HepG2 (cell line): ENCODE measurements around the gene PREX1. TPM values are rescaled to one million over a fixed set of nuclear protein-coding genes. Genes with fewer than 3 reads are reported as not detected.

Source experiments
- ATAC-seq: fragments of 200-7000 bp; cut with Tn5 transposase; 3 replicates; pipeline ENCODE4 v1.9.1; 2020; ENCODE audit warnings: mild to moderate bottlenecking, moderate library complexity
- BruUV-seq: library from RNA; stranded (reverse); fragments of 400-500 nt; replicated peaks from 2 replicates; lab custom pipeline; 2021; lab: Mats Ljungman, UMichigan
- CTCF ChIA-PET: fragments of 300-600 bp; formaldehyde crosslinking; extraction: SDS; loops from one replicate; lab custom pipeline; 2021; ENCODE audit warnings: low total read pairs, inconsistent platforms, low intra/inter-chr PET ratio; lab: Yijun Ruan, JAX
- POLR2A ChIA-PET: fragments of 350-600 bp; sonication (Branson Sonifier 250); formaldehyde crosslinking; loops from one replicate; lab custom pipeline; 2020; ENCODE audit warnings: antibody characterized with exemption, inconsistent platforms; lab: Yijun Ruan, JAX
- DNase-seq: peaks from one replicate; pipeline ENCODE4 v3.0.0-alpha.2; 2015; ENCODE audit warnings: low spot score
- FAIRE-seq: peaks from 3 replicates; lab custom pipeline; 2011; peaks lifted over from hg19 to GRCh38; lab: Jason Lieb, UNC
- H2AFZ ChIP-seq: one replicate; pipeline ENCODE4 v1.6.1; 2011; ENCODE audit warnings: low read length, inconsistent platforms
- H3K27ac ChIP-seq: fragments of 300-600 bp; 3 replicates; pipeline ENCODE4 v1.8.0; 2011; ENCODE audit warnings: mixed run types, mild to moderate bottlenecking, mixed read lengths, low read length, inconsistent platforms; ENCODE audit not compliant: insufficient read depth; ENCODE audit errors: extremely low read length
- H3K27me3 ChIP-seq, 2 experiments: fragments of 200-600 bp in 1 of 2; 2 replicates in 1 of 2; 3 replicates in 1 of 2; pipeline versions ENCODE4 v1.6.0 to v1.8.0; 2011; ENCODE audit warnings: low read length in 2 of 2, mild to moderate bottlenecking in 2 of 2, moderate library complexity in 2 of 2, inconsistent platforms in 1 of 2; ENCODE audit not compliant: insufficient read depth in 2 of 2, control insufficient read depth in 1 of 2
- H3K36me3 ChIP-seq, 2 experiments: fragments of 200-600 bp in 1 of 2; replicated peaks in 1 of 2; 2 replicates in 1 of 2; 3 replicates in 1 of 2; pipeline versions ENCODE4 v1.5.1 to v1.8.0; 2011; ENCODE audit warnings: low read length in 2 of 2, inconsistent platforms in 1 of 2; ENCODE audit not compliant: insufficient read depth in 2 of 2, control insufficient read depth in 1 of 2
- H3K4me1 ChIP-seq: 2 replicates; pipeline ENCODE4 v1.5.1; 2012; ENCODE audit warnings: low read length, inconsistent platforms; ENCODE audit not compliant: insufficient read depth
- H3K4me2 ChIP-seq: 2 replicates; pipeline ENCODE4 v1.6.0; 2011; ENCODE audit warnings: low read depth, low read length, inconsistent platforms
- H3K4me3 ChIP-seq, 3 experiments: fragments of 200-600 bp in 1 of 3; sonication (generic), shearing (Covaris generic) in 1 of 3; replicated peaks in 1 of 3; 2 replicates each; pipeline ENCODE4 v1.5.1; 2011 to 2016; ENCODE audit warnings: low read length in 3 of 3, inconsistent platforms in 2 of 3, low read depth in 2 of 3, mild to moderate bottlenecking in 2 of 3, control low read depth in 1 of 3, mixed read lengths in 1 of 3; ENCODE audit not compliant: insufficient read depth in 1 of 3
- H3K79me2 ChIP-seq: one replicate; pipeline ENCODE4 v1.6.1; 2011; ENCODE audit warnings: low read length, inconsistent platforms; ENCODE audit not compliant: insufficient read depth
- H3K9ac ChIP-seq: 2 replicates; pipeline ENCODE4 v1.6.0; 2011; ENCODE audit warnings: mild to moderate bottlenecking, low read depth, low read length, inconsistent platforms; ENCODE audit not compliant: insufficient read depth
- H3K9me3 ChIP-seq: 2 replicates; pipeline ENCODE4 v1.5.1; 2012; ENCODE audit warnings: mild to moderate bottlenecking, low read length
- H4K20me1 ChIP-seq: 2 replicates; pipeline ENCODE4 v1.6.0; 2011; ENCODE audit warnings: inconsistent platforms, mild to moderate bottlenecking, low read length, moderate library complexity; ENCODE audit not compliant: insufficient read depth
- BORCS8-MEF2B ChIP-seq: sonication (generic); formaldehyde crosslinking; IDR thresholded peaks from 2 replicates; pipeline ENCODE4 v1.8.0; 2022; ENCODE audit warnings: mild to moderate bottlenecking, missing genetic modification reagents
- BRCA1 ChIP-seq: sonication (generic); formaldehyde crosslinking; IDR thresholded peaks from 2 replicates; pipeline ENCODE4 v1.4.0; 2020; ENCODE audit warnings: missing genetic modification reagents
- DDIT3 ChIP-seq: sonication (generic); formaldehyde crosslinking; IDR thresholded peaks from 2 replicates; pipeline ENCODE4 v1.4.0; 2020; ENCODE audit warnings: mild to moderate bottlenecking, missing genetic modification reagents
- EZH2 ChIP-seq: conservative IDR thresholded peaks from 2 replicates; pipeline ENCODE4 v1.6.1; 2012; ENCODE audit warnings: mild to moderate bottlenecking, low read depth, low read length, moderate library complexity
- MZF1 ChIP-seq: sonication (generic); formaldehyde crosslinking; IDR thresholded peaks from 2 replicates; pipeline ENCODE4 v1.8.1; 2023; ENCODE audit warnings: mild to moderate bottlenecking, missing genetic modification reagents, borderline replicate concordance
- U2AF2 ChIP-seq: fragments of 200-400 bp; formaldehyde crosslinking; IDR thresholded peaks from 2 replicates; pipeline ENCODE4 v1.6.1; 2017; ENCODE audit warnings: low read depth, mild to moderate bottlenecking, low read length
- ZBED4 ChIP-seq: sonication (generic); formaldehyde crosslinking; IDR thresholded peaks from 2 replicates; pipeline ENCODE4 v1.4.0; 2020; ENCODE audit warnings: missing genetic modification reagents, borderline replicate concordance
- ZNF20 ChIP-seq: sonication (generic); formaldehyde crosslinking; IDR thresholded peaks from 2 replicates; pipeline ENCODE4 v1.4.0; 2020; ENCODE audit warnings: mild to moderate bottlenecking, moderate library complexity, missing genetic modification reagents
- ZNF251 ChIP-seq: sonication (generic); formaldehyde crosslinking; IDR thresholded peaks from 2 replicates; pipeline ENCODE4 v1.9.0; 2021; ENCODE audit warnings: mild to moderate bottlenecking, missing genetic modification reagents
- ZNF30 ChIP-seq: sonication (generic); formaldehyde crosslinking; IDR thresholded peaks from 2 replicates; pipeline ENCODE4 v1.5.0; 2020; ENCODE audit warnings: mild to moderate bottlenecking, missing genetic modification reagents
- ZNF75D ChIP-seq: sonication (generic); formaldehyde crosslinking; IDR thresholded peaks from 2 replicates; pipeline ENCODE4 v1.8.1; 2023; ENCODE audit warnings: missing genetic modification reagents, mild to moderate bottlenecking, borderline replicate concordance
- ZNF841 ChIP-seq: sonication (generic); formaldehyde crosslinking; IDR thresholded peaks from 2 replicates; pipeline ENCODE4 v1.8.1; 2023; ENCODE audit warnings: missing genetic modification reagents, borderline replicate concordance
- whole genome bisulfite sequencing: methylation state at CpG from one replicate; pipeline ENCODE4 v1.1.6; 2017; ENCODE audit warnings: low lambda C conversion rate; 5-methylcytosine and 5-hydroxymethylcytosine counted together
- in situ Hi-C: cut with HindIII; loops from 2 replicates; pipeline ENCODE4 v1.10.0; 2017; ENCODE audit warnings: low pct_unique_long_range_greater_than_20kb; ENCODE audit not compliant: extremely low pct_ligation_motif_present
- intact Hi-C: fragments of 100-400 bp; cut with micrococcal nuclease; formaldehyde crosslinking; loops from one replicate; pipeline ENCODE4 v1.10.0; 2022; ENCODE audit not compliant: unreplicated experiment
- polyA plus RNA-seq, 8 experiments: library from polyadenylated mRNA; depleted of rRNA in 3 of 8; stranded (reverse) in 7 of 8; unstranded in 1 of 8; fragments of >200 nt; fragmentation: Illumina TruSeq in 4 of 8; extraction: Trizol in 4 of 8; gene quantifications; 2 replicates each; pipeline versions ENCODE4 v1.2.1 to v1.2.3, GENCODE V29; 2011 to 2016; ENCODE audit warnings: low read depth in 4 of 8, missing spikeins in 1 of 8, mixed read lengths in 1 of 8; ENCODE audit not compliant: insufficient read depth in 1 of 8
- total RNA-seq, 5 experiments: library from RNA; depleted of rRNA; stranded (reverse); fragments of >200 nt; fragmentation: Illumina TruSeq; extraction: Trizol; gene quantifications; 2 replicates each; pipeline ENCODE4 v1.2.3, GENCODE V29; 2016; ENCODE audit warnings: low read depth in 1 of 5
- TF ChIP-seq, protein P1 (sequence below): sonication (generic); formaldehyde crosslinking; IDR thresholded peaks from 2 replicates; pipeline ENCODE4 v1.5.1; 2020; ENCODE audit warnings: mild to moderate bottlenecking, missing genetic modification reagents
- TF ChIP-seq, protein P2 (sequence below): sonication (generic); formaldehyde crosslinking; IDR thresholded peaks from 2 replicates; pipeline ENCODE4 v1.4.0; 2020; ENCODE audit warnings: missing genetic modification reagents
- TF ChIP-seq, protein P3 (sequence below): sonication (generic); formaldehyde crosslinking; IDR thresholded peaks from 2 replicates; pipeline ENCODE4 v1.4.0; 2020; ENCODE audit warnings: mild to moderate bottlenecking, missing genetic modification reagents

The PREX1 gene
- total and polyA plus RNA-seq, 2 of the 13 experiments (the other 11 are each of a cell fraction or from before 2014, with no cell fraction given) = 0.02 to 0.04 TPM

GRCh38 chr20:48595495-48596333, 232.1 kb downstream of the PREX1 start:
- Histone ChIP-seq H3K9me3 (no peaks in the 10 kb centered on the region), H3K4me3 (no peak overlapping the region), H3K9ac (no peak overlapping the region), H2AFZ (no peak overlapping the region), H3K27ac (no peak overlapping the region), H3K27me3 (peaks cover 0 to 6% of the 10 kb centered on the region in 2 experiments; a peak in 1 of 5 replicates), H3K4me1 (peaks cover 16% of the 10 kb centered on the region), H3K36me3 (no peaks in the 10 kb centered on the region), H4K20me1 (no peaks in the 10 kb centered on the region), H3K79me2 (no peaks in the 10 kb centered on the region), H3K4me2 (no peak overlapping the region)
- POLR2A ChIA-PET = no interaction called here
- intact Hi-C loops = no loop called here
- FAIRE-seq (no peak), ATAC-seq (no peak), DNase-seq (no peak)
- CTCF ChIA-PET = no interaction called here
- no TSS peak for BruUV-seq
- WGBS = 33% methylated on average over 10 of the region's 10 CpGs
- in situ Hi-C loops = no loop called here
- TF ChIP-seq ZBED4 (CRISPR knock-in tag) = no peak
- TF ChIP-seq, protein P1, sequence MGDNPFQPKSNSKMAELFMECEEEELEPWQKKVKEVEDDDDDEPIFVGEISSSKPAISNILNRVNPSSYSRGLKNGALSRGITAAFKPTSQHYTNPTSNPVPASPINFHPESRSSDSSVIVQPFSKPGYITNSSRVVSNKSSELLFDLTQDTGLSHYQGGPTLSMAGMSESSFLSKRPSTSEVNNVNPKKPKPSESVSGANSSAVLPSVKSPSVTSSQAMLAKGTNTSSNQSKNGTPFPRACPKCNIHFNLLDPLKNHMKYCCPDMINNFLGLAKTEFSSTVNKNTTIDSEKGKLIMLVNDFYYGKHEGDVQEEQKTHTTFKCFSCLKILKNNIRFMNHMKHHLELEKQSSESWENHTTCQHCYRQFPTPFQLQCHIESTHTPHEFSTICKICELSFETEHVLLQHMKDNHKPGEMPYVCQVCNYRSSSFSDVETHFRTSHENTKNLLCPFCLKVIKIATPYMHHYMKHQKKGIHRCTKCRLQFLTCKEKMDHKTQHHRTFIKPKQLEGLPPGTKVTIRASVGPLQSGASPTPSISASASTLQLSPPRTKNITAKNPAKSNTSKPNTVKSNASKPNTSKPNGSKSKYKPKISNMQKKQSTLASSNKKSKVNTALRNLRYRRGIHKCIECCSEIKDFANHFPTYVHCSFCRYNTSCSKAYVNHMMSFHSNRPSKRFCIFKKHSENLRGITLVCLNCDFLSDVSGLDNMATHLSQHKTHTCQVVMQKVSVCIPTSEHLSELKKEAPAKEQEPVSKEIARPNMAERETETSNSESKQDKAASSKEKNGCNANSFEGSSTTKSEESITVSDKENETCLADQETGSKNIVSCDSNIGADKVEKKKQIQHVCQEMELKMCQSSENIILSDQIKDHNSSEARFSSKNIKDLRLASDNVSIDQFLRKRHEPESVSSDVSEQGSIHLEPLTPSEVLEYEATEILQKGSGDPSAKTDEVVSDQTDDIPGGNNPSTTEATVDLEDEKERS (CRISPR knock-in tag) = no peak
- TF ChIP-seq BRCA1 (CRISPR knock-in tag) = no peak
- no peak for TF ChIP-seq ZNF841
- TF ChIP-seq, protein P2, sequence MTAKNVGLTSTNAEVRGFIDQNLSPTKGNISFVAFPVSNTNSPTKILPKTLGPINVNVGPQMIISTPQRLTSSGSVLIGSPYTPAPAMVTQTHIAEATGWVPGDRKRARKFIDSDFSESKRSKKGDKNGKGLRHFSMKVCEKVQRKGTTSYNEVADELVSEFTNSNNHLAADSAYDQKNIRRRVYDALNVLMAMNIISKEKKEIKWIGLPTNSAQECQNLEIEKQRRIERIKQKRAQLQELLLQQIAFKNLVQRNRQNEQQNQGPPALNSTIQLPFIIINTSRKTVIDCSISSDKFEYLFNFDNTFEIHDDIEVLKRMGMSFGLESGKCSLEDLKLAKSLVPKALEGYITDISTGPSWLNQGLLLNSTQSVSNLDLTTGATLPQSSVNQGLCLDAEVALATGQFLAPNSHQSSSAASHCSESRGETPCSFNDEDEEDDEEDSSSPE (CRISPR knock-in tag) = no peak
- no peak for TF ChIP-seq EZH2
- no peak for TF ChIP-seq ZNF30
- TF ChIP-seq MZF1 (CRISPR knock-in tag) = no peak
- TF ChIP-seq, protein P3, sequence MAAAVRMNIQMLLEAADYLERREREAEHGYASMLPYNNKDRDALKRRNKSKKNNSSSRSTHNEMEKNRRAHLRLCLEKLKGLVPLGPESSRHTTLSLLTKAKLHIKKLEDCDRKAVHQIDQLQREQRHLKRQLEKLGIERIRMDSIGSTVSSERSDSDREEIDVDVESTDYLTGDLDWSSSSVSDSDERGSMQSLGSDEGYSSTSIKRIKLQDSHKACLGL = no peak
- no peak for TF ChIP-seq BORCS8-MEF2B (CRISPR knock-in tag)
- no peak for TF ChIP-seq DDIT3 (CRISPR knock-in tag)
- TF ChIP-seq U2AF2 = no peak
- TF ChIP-seq ZNF75D = no peak
- no peak for TF ChIP-seq ZNF20 (CRISPR knock-in tag)
- TF ChIP-seq ZNF251 (CRISPR knock-in tag) = no peak
